ENCODE results near the gene KLHL26. TPM values are rescaled to one million over a fixed set of nuclear protein-coding genes. Genes with fewer than 3 reads are reported as not detected.
A peak's percentile ranks its signal among the peaks of the same experiment; 100 is the strongest.

The KLHL26 gene
- total and polyA plus RNA-seq, 2 of the 13 experiments (the other 11 are each of a cell fraction or from before 2014, with no cell fraction given), result 1.5 to 1.7 TPM

GRCh38 chr19:18612051-18612771, 24.6 kb upstream of the KLHL26 start (continued):
- TF ChIP-seq MYC (CRISPR knock-in tag; IDR thresholded peaks at IDR 0.05; ENCODE audit: borderline replicate concordance), result no peak
- TF ChIP-seq LBX2 (CRISPR knock-in tag; IDR thresholded peaks at IDR 0.05; ENCODE audit: borderline replicate concordance), result no peak
- TF ChIP-seq, protein P1, sequence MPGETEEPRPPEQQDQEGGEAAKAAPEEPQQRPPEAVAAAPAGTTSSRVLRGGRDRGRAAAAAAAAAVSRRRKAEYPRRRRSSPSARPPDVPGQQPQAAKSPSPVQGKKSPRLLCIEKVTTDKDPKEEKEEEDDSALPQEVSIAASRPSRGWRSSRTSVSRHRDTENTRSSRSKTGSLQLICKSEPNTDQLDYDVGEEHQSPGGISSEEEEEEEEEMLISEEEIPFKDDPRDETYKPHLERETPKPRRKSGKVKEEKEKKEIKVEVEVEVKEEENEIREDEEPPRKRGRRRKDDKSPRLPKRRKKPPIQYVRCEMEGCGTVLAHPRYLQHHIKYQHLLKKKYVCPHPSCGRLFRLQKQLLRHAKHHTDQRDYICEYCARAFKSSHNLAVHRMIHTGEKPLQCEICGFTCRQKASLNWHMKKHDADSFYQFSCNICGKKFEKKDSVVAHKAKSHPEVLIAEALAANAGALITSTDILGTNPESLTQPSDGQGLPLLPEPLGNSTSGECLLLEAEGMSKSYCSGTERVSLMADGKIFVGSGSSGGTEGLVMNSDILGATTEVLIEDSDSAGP (CRISPR knock-in tag; IDR thresholded peaks at IDR 0.05; ENCODE audit: borderline replicate concordance), result peak; percentile 53; the same call in 1 of the 2 replicates
- TF ChIP-seq ZNF737 (CRISPR knock-in tag; IDR thresholded peaks at IDR 0.05; ENCODE audit: borderline replicate concordance), result no peak
- no peak for TF ChIP-seq ZNF17 (CRISPR knock-in tag; IDR thresholded peaks at IDR 0.05)
- TF ChIP-seq FOXJ3 (CRISPR knock-in tag; IDR thresholded peaks at IDR 0.05; ENCODE audit: borderline replicate concordance), result no peak
- no peak for TF ChIP-seq BORCS8-MEF2B (CRISPR knock-in tag; IDR thresholded peaks at IDR 0.05)
- TF ChIP-seq MAZ (IDR thresholded peaks at IDR 0.05; ENCODE audit: borderline replicate concordance, low read depth, low read length), result no peak
- no peak for TF ChIP-seq MAZ (CRISPR knock-in tag; IDR thresholded peaks at IDR 0.05; ENCODE audit: low read depth)
- no peak for TF ChIP-seq SMYD3 (CRISPR knock-in tag; IDR thresholded peaks at IDR 0.05)
- TF ChIP-seq NONO (IDR thresholded peaks at IDR 0.05), result no peak
- no peak for TF ChIP-seq NONO (CRISPR knock-in tag; conservative IDR thresholded peaks at IDR 0.05)
- TF ChIP-seq, protein P2, sequence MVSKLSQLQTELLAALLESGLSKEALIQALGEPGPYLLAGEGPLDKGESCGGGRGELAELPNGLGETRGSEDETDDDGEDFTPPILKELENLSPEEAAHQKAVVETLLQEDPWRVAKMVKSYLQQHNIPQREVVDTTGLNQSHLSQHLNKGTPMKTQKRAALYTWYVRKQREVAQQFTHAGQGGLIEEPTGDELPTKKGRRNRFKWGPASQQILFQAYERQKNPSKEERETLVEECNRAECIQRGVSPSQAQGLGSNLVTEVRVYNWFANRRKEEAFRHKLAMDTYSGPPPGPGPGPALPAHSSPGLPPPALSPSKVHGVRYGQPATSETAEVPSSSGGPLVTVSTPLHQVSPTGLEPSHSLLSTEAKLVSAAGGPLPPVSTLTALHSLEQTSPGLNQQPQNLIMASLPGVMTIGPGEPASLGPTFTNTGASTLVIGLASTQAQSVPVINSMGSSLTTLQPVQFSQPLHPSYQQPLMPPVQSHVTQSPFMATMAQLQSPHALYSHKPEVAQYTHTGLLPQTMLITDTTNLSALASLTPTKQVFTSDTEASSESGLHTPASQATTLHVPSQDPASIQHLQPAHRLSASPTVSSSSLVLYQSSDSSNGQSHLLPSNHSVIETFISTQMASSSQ (IDR thresholded peaks at IDR 0.05; ENCODE audit: low read depth), result no peak
- TF ChIP-seq, protein P2 (CRISPR knock-in tag; IDR thresholded peaks at IDR 0.05; ENCODE audit: borderline replicate concordance), result no peak
- 0 out of 2 replicates have a peak, but pooled peaks have one; percentile 10 for TF ChIP-seq MYPOP (CRISPR knock-in tag; IDR thresholded peaks at IDR 0.05)
- TF ChIP-seq ZFYVE20 (CRISPR knock-in tag; IDR thresholded peaks at IDR 0.05; ENCODE audit: borderline replicate concordance, low read depth), result no peak
- no peak for TF ChIP-seq NR2F1 (CRISPR knock-in tag; IDR thresholded peaks at IDR 0.05)
- TF ChIP-seq CHD4 (IDR thresholded peaks at IDR 0.05; ENCODE audit: borderline replicate concordance, low read length), result no peak
- TF ChIP-seq, protein P3, sequence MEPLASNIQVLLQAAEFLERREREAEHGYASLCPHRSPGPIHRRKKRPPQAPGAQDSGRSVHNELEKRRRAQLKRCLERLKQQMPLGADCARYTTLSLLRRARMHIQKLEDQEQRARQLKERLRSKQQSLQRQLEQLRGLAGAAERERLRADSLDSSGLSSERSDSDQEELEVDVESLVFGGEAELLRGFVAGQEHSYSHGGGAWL (CRISPR knock-in tag; IDR thresholded peaks at IDR 0.05), result peak; percentile 23; the same call in 1 of the 2 replicates
- TF ChIP-seq NRL (CRISPR knock-in tag; IDR thresholded peaks at IDR 0.05; ENCODE audit: borderline replicate concordance), result no peak
- TF ChIP-seq ZFX (CRISPR knock-in tag; IDR thresholded peaks at IDR 0.05; ENCODE audit: low read depth), result no peak
